Liver (tissue), 3 donors: ENCODE results near the gene QSOX1.

Experiments
- ATF3 ChIP-seq: IDR thresholded peaks from 2 replicates; pipeline ENCODE4 v1.6.1; 2016; ENCODE audit warnings: antibody characterized with exemption
- JUND ChIP-seq, 2 donors: IDR thresholded peaks; 2 replicates each; pipeline ENCODE4 v1.6.1; 2016; ENCODE audit warnings: antibody characterized with exemption in 2 of 2
- REST ChIP-seq: IDR thresholded peaks from 2 replicates; pipeline ENCODE4 v1.6.1; 2016; ENCODE audit warnings: antibody characterized with exemption, mild to moderate bottlenecking
- SP1 ChIP-seq: IDR thresholded peaks from 2 replicates; pipeline ENCODE4 v1.6.1; 2018; ENCODE audit warnings: antibody characterized with exemption, mild to moderate bottlenecking
- TAF1 ChIP-seq: conservative IDR thresholded peaks from 2 replicates; pipeline ENCODE4 v1.6.1; 2016; ENCODE audit warnings: antibody characterized with exemption, mild to moderate bottlenecking
- YY1 ChIP-seq: IDR thresholded peaks from 2 replicates; pipeline ENCODE4 v1.6.1; 2016; ENCODE audit warnings: antibody characterized with exemption, mild to moderate bottlenecking
- ZBTB33 ChIP-seq: IDR thresholded peaks from 2 replicates; pipeline ENCODE4 v1.6.1; 2016; ENCODE audit warnings: antibody characterized with exemption
- TF ChIP-seq, protein P1 (sequence below): fragments of 150-350 bp; IDR thresholded peaks from 2 replicates; pipeline ENCODE4 v1.5.1; 2017; ENCODE audit warnings: improper control_type of control experiment, low read depth, low read length; ENCODE audit not compliant: missing input control
- donor health status: healthy.
- donor health status: healthy.

DNA sequence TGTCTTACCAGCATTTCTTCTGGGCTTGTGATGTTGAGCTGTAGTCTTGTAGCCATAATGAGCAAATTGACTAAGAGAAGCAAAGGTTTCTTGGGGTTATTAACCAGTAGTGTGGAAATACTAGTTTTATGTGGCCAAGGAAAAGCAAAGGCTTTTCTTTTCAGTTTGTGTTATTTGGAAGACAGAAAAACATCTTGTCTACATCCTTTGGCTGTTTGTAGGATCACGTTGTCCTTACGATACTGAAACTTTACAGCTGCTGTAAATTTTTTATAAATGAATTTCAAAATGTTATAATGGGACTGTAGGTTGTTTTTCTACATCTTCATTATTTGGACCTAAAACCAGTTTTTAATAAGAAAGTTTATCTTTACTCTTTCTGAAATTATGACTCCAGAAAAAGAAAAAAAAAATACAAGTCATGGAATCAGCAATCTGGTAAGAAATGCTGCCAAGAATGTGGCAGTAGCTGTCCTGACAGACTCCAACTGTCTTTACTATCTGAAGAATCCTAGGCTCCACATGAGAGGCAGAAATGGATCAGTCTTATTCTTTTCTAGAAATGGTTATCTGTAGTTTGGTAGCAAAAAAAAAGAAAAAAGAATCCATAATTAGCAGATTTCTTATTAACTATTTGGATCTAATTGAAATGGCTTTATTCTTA lies 41.6 kb upstream of the QSOX1 start:
- TF ChIP-seq JUND (IDR thresholded peaks at IDR 0.05) (no peak), TAF1 (no peak), SP1 (peak; percentile 28), REST (no peak), ATF3 (no peak), ZBTB33 (no peak), YY1 (no peak)
- TF ChIP-seq, protein P1, sequence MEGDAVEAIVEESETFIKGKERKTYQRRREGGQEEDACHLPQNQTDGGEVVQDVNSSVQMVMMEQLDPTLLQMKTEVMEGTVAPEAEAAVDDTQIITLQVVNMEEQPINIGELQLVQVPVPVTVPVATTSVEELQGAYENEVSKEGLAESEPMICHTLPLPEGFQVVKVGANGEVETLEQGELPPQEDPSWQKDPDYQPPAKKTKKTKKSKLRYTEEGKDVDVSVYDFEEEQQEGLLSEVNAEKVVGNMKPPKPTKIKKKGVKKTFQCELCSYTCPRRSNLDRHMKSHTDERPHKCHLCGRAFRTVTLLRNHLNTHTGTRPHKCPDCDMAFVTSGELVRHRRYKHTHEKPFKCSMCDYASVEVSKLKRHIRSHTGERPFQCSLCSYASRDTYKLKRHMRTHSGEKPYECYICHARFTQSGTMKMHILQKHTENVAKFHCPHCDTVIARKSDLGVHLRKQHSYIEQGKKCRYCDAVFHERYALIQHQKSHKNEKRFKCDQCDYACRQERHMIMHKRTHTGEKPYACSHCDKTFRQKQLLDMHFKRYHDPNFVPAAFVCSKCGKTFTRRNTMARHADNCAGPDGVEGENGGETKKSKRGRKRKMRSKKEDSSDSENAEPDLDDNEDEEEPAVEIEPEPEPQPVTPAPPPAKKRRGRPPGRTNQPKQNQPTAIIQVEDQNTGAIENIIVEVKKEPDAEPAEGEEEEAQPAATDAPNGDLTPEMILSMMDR: no peak
